VCaP (cell line): Measurements from ENCODE around the gene CSRNP3.

Experiments used
- H3K27ac ChIP-seq: fragments of 450-650 bp; 2 replicates; pipeline ENCODE4 v1.5.1; 2017
- CTCF ChIP-seq: fragments of 450-650 bp; conservative IDR thresholded peaks from 2 replicates; pipeline ENCODE4 v1.5.1; 2017; ENCODE audit warnings: mild to moderate bottlenecking, moderate library complexity

CSRNP3 gene

GRCh38 chr2:165513479-165513878, 44.0 kb downstream of the CSRNP3 start:
- TF ChIP-seq CTCF, result no peak
- peak overlapping the region; percentile 81 for H3K27ac ChIP-seq

- TF ChIP-seq CTCF, result no peak
- H3K27ac ChIP-seq, result no peak overlapping the region
Measured at GRCh38 chr2:165518611-165519010, 49.1 kb downstream of the CSRNP3 start.

- TF ChIP-seq CTCF, result no peak
- no peak overlapping the region for H3K27ac ChIP-seq
Measured at GRCh38 chr2:165522719-165523118, 53.2 kb downstream of the CSRNP3 start.

- no peak overlapping the region for H3K27ac ChIP-seq
- no peak for TF ChIP-seq CTCF
Measured at GRCh38 chr2:165524720-165525119, 55.2 kb downstream of the CSRNP3 start.

- no peak for TF ChIP-seq CTCF
- no peak overlapping the region for H3K27ac ChIP-seq
Measured at GRCh38 chr2:165528691-165529090, 59.2 kb downstream of the CSRNP3 start.

GRCh38 chr2:165529130-165529529, 59.6 kb downstream of the CSRNP3 start:
- H3K27ac ChIP-seq, result no peak overlapping the region
- TF ChIP-seq CTCF, result no peak

- no peak for TF ChIP-seq CTCF
- H3K27ac ChIP-seq, result no peak overlapping the region
Measured at GRCh38 chr2:165533331-165533730, 63.8 kb downstream of the CSRNP3 start.

- TF ChIP-seq CTCF, result no peak
- no peak overlapping the region for H3K27ac ChIP-seq
Measured at GRCh38 chr2:165535471-165535870, 66.0 kb downstream of the CSRNP3 start.
